Breast epithelium (tissue), 4 donors: Measurements from ENCODE around the gene MB21D2. TPM values are rescaled to one million over a fixed set of nuclear protein-coding genes. Genes with fewer than 3 reads are reported as not detected.

Source experiments
- DNase-seq, 2 donors: peaks; one replicate each; pipeline ENCODE4 v3.0.0-alpha.2; 2019; ENCODE audit warnings: low spot score in 2 of 2
- H3K27ac ChIP-seq, 2 donors: fragments of 200-600 bp; sonication (generic) in 1 of 2; one replicate each; pipeline ENCODE4 v1.5.1; 2016 to 2019; ENCODE audit warnings: mild to moderate bottlenecking in 1 of 2
- H3K27me3 ChIP-seq, 2 donors: fragments of 200-600 bp; sonication (generic) in 1 of 2; one replicate each; pipeline versions ENCODE4 v1.5.1 to v1.6.0; 2017 to 2019; ENCODE audit warnings: control low read depth in 1 of 2, mild to moderate bottlenecking in 1 of 2
- H3K36me3 ChIP-seq: fragments of 200-600 bp; one replicate; pipeline ENCODE4 v1.5.1; 2019
- H3K4me1 ChIP-seq, 2 donors: fragments of 200-600 bp; sonication (generic); one replicate each; pipeline ENCODE4 v1.5.1; 2016 to 2019; ENCODE audit warnings: control low read depth in 1 of 2
- H3K4me3 ChIP-seq, 3 donors: fragments of 200-600 bp; sonication (generic); 1 replicate in 2 of 3; 2 replicates in 1 of 3; pipeline ENCODE4 v1.5.1; 2016 to 2019; ENCODE audit warnings: mild to moderate bottlenecking in 3 of 3, moderate library complexity in 2 of 3
- H3K9me3 ChIP-seq, 2 donors: fragments of 200-600 bp; sonication (generic) in 1 of 2; one replicate each; pipeline ENCODE4 v1.5.1; 2016 to 2019; ENCODE audit warnings: control low read depth in 1 of 2
- CTCF ChIP-seq, 3 donors: fragments of 450-650 bp; IDR thresholded peaks; one replicate each; pipeline ENCODE4 v1.5.1; 2016 to 2017; ENCODE audit warnings: antibody characterized with exemption in 3 of 3, mild to moderate bottlenecking in 3 of 3, moderate library complexity in 3 of 3
- POLR2A ChIP-seq: fragments of 450-650 bp; IDR thresholded peaks from one replicate; pipeline ENCODE4 v1.6.1; 2016; ENCODE audit warnings: antibody characterized with exemption, mild to moderate bottlenecking, moderate library complexity
- POLR2AphosphoS5 ChIP-seq, 3 donors: sonication (generic); formaldehyde crosslinking; IDR thresholded peaks; one replicate each; pipeline ENCODE4 v1.6.1; 2017; ENCODE audit warnings: antibody characterized with exemption in 3 of 3
- intact Hi-C: fragments of 100-400 bp; cut with DNase I; formaldehyde crosslinking; loops from one replicate; pipeline ENCODE4 v1.15.1; 2023; ENCODE audit warnings: low total_unique reads
- total RNA-seq, 3 donors: library from RNA; depleted of rRNA; stranded (reverse); fragments of >200 nt; gene quantifications; one replicate each; pipeline ENCODE4 v1.1.0, GENCODE V29; 2016

The MB21D2 gene
- total RNA-seq, 3 donors from 2014 or later, result 4.0 to 11.9 (median 6.2) TPM

GRCh38 chr3:192747145-192747544, 170.5 kb downstream of the MB21D2 start:
- no peaks in the 10 kb centered on the region for H3K36me3 ChIP-seq
- H3K27ac ChIP-seq, result no peak overlapping the region
- no peaks in the 10 kb centered on the region for H3K4me1 ChIP-seq
- no peaks in the 10 kb centered on the region for H3K9me3 ChIP-seq
- TF ChIP-seq CTCF (IDR thresholded peaks at IDR 0.05), result no peak
- no peak for TF ChIP-seq POLR2A
- TF ChIP-seq POLR2AphosphoS5 (IDR thresholded peaks at IDR 0.05), result no peak
- H3K27me3 ChIP-seq, result no peaks in the 10 kb centered on the region
- intact Hi-C loops, result no loop called here
- no peak for DNase-seq
- H3K4me3 ChIP-seq, result no peak overlapping the region

Other genes with a start within 250 kb of the MB21D2 start
- 1 to 10 TPM in 1 of 3 donors, under 1 TPM in 2; 0.44 to 2.1 (median 0.66) TPM for gene FGF12, start 190.3 kb downstream of the MB21D2 start, total RNA-seq